Measurements from ENCODE around the gene NAGK.

GRCh38 chr2:71064110-71064611 lies 4.3 kb upstream of the NAGK start:
- TF ChIP-seq CTCF (IDR thresholded peaks at IDR 0.05; ENCODE audit: extremely low read depth in 1 of 2, insufficient read depth in 1 of 2, low read depth in 1 of 2, low read length in 2 of 2) (no peak), POLR2A (IDR thresholded peaks at IDR 0.05; ENCODE audit: low read depth, low read length) (no peak), JUN (IDR thresholded peaks at IDR 0.05; ENCODE audit: borderline replicate concordance, insufficient read depth, insufficient read length, low read depth) (no peak), POLR2AphosphoS5 (IDR thresholded peaks at IDR 0.05; ENCODE audit: insufficient read depth, low read depth, low read length) (no peak), EZH2 (IDR thresholded peaks at IDR 0.05; ENCODE audit: borderline replicate concordance, low read depth, low read length, severe bottlenecking) (no peak)
